SK-N-SH (cell line): ENCODE data around the gene TEPSIN.

Experiments used
- CTCF ChIP-seq: fragments of 200-600 bp; sonication (generic); IDR thresholded peaks from 2 replicates; pipeline ENCODE4 v1.6.1; 2017; ENCODE audit warnings: antibody characterized with exemption, mild to moderate bottlenecking, moderate library complexity
- ELF1 ChIP-seq: IDR thresholded peaks from 2 replicates; pipeline ENCODE4 v1.4.0; 2012
- EP300 ChIP-seq, 2 experiments: IDR thresholded peaks; 2 replicates each; pipeline versions ENCODE4 v1.4.0 to v1.6.1; 2012; ENCODE audit warnings: borderline replicate concordance in 1 of 2, low read depth in 1 of 2, low read length in 1 of 2
- IRF3 ChIP-seq: fragments of 150-350 bp; IDR thresholded peaks from 2 replicates; pipeline ENCODE4 v1.6.1; 2016; ENCODE audit warnings: mild to moderate bottlenecking, low read depth, low read length
- MXI1 ChIP-seq: IDR thresholded peaks from 2 replicates; pipeline ENCODE4 v1.6.1; 2012; ENCODE audit warnings: mild to moderate bottlenecking, low read depth, low read length, improper control_type of control experiment
- POLR2AphosphoS5 ChIP-seq: IDR thresholded peaks from 2 replicates; pipeline ENCODE4 v1.6.1; 2012; ENCODE audit warnings: low read depth, low read length
- RAD21 ChIP-seq: IDR thresholded peaks from 2 replicates; pipeline ENCODE4 v1.6.1; 2012; ENCODE audit warnings: mild to moderate bottlenecking, low read length
- RXRA ChIP-seq: IDR thresholded peaks from 2 replicates; pipeline ENCODE4 v1.4.0; 2012; ENCODE audit warnings: low read depth, mild to moderate bottlenecking, borderline replicate concordance
- TAF1 ChIP-seq: IDR thresholded peaks from 2 replicates; pipeline ENCODE4 v1.6.1; 2012; ENCODE audit warnings: low read depth, mild to moderate bottlenecking, low read length, moderate library complexity, borderline replicate concordance
- USF2 ChIP-seq: fragments of 150-350 bp; IDR thresholded peaks from 2 replicates; pipeline ENCODE4 v1.6.1; 2017; ENCODE audit warnings: antibody characterized with exemption, low read length, low read depth, borderline replicate concordance
- YY1 ChIP-seq: IDR thresholded peaks from 2 replicates; pipeline ENCODE4 v1.4.0; 2012; ENCODE audit warnings: low read depth, mild to moderate bottlenecking
- TF ChIP-seq, protein P1 (sequence below): IDR thresholded peaks from 2 replicates; pipeline ENCODE4 v1.4.0; 2012; ENCODE audit warnings: low read depth
- TF ChIP-seq, protein P2 (sequence below): IDR thresholded peaks from 2 replicates; pipeline ENCODE4 v1.4.0; 2012; ENCODE audit warnings: low read depth, borderline replicate concordance
- TF ChIP-seq, protein P3 (sequence below): IDR thresholded peaks from 2 replicates; pipeline ENCODE4 v1.6.1; 2012; ENCODE audit warnings: mild to moderate bottlenecking, low read depth, low read length, moderate library complexity

DNA sequence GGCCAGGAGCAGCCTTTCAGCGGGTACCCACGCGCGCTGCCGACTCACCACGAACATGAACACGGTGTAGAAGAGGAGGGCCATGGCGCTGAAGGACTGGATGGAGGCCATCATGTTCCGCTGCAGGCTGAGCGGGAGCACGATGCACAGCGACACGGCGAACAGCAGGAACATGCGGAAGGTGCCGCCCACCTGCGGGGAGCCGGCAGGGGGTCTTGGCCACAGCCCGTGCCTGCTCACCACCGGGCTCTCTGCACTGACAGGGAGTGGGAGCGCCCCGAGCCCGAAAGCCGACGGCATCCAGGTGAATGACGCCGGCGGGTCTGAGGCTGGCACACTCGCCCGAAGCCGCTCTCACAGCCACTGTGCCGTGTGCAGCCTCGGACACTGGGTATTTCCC lies 43.3 kb upstream of the TEPSIN start:
- TF ChIP-seq CTCF: no peak
- TF ChIP-seq, protein P1, sequence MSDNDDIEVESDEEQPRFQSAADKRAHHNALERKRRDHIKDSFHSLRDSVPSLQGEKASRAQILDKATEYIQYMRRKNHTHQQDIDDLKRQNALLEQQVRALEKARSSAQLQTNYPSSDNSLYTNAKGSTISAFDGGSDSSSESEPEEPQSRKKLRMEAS: no peak
- no peak for TF ChIP-seq TAF1
- TF ChIP-seq IRF3: no peak
- no peak for TF ChIP-seq USF2
- TF ChIP-seq RAD21: no peak
- TF ChIP-seq YY1: no peak
- TF ChIP-seq, protein P2, sequence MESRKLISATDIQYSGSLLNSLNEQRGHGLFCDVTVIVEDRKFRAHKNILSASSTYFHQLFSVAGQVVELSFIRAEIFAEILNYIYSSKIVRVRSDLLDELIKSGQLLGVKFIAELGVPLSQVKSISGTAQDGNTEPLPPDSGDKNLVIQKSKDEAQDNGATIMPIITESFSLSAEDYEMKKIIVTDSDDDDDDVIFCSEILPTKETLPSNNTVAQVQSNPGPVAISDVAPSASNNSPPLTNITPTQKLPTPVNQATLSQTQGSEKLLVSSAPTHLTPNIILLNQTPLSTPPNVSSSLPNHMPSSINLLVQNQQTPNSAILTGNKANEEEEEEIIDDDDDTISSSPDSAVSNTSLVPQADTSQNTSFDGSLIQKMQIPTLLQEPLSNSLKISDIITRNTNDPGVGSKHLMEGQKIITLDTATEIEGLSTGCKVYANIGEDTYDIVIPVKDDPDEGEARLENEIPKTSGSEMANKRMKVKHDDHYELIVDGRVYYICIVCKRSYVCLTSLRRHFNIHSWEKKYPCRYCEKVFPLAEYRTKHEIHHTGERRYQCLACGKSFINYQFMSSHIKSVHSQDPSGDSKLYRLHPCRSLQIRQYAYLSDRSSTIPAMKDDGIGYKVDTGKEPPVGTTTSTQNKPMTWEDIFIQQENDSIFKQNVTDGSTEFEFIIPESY: no peak
- TF ChIP-seq, protein P3, sequence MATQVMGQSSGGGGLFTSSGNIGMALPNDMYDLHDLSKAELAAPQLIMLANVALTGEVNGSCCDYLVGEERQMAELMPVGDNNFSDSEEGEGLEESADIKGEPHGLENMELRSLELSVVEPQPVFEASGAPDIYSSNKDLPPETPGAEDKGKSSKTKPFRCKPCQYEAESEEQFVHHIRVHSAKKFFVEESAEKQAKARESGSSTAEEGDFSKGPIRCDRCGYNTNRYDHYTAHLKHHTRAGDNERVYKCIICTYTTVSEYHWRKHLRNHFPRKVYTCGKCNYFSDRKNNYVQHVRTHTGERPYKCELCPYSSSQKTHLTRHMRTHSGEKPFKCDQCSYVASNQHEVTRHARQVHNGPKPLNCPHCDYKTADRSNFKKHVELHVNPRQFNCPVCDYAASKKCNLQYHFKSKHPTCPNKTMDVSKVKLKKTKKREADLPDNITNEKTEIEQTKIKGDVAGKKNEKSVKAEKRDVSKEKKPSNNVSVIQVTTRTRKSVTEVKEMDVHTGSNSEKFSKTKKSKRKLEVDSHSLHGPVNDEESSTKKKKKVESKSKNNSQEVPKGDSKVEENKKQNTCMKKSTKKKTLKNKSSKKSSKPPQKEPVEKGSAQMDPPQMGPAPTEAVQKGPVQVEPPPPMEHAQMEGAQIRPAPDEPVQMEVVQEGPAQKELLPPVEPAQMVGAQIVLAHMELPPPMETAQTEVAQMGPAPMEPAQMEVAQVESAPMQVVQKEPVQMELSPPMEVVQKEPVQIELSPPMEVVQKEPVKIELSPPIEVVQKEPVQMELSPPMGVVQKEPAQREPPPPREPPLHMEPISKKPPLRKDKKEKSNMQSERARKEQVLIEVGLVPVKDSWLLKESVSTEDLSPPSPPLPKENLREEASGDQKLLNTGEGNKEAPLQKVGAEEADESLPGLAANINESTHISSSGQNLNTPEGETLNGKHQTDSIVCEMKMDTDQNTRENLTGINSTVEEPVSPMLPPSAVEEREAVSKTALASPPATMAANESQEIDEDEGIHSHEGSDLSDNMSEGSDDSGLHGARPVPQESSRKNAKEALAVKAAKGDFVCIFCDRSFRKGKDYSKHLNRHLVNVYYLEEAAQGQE: no peak
- no peak for TF ChIP-seq ELF1
- TF ChIP-seq POLR2AphosphoS5: no peak
- TF ChIP-seq MXI1: no peak
- no peak for TF ChIP-seq RXRA
- no peak for TF ChIP-seq EP300 (IDR thresholded peaks at IDR 0.05; ENCODE audit: borderline replicate concordance in 1 of 2, low read depth in 1 of 2, low read length in 1 of 2)
